Left renal cortex interstitium (tissue), 4 donors: ENCODE results near the gene LYST. TPM values are rescaled to one million over a fixed set of nuclear protein-coding genes. Genes with fewer than 3 reads are reported as not detected.

Experiments used
- DNase-seq, 4 donors: peaks; one replicate each; pipeline ENCODE4 v3.0.0-alpha.2; 2013; ENCODE audit warnings: low read depth in 4 of 4, low spot score in 2 of 4, missing footprints in 1 of 4
- polyA plus RNA-seq, 4 donors: library from polyadenylated mRNA; unstranded; fragments of 120-200 nt; gene quantifications; one replicate each; pipeline ENCODE4 v1.2.1, GENCODE V29; 2013; ENCODE audit not compliant: insufficient read length in 4 of 4

Gene LYST
- polyA plus RNA-seq, 4 donors, result 9.9 to 12.7 (median 11.7) TPM

DNA sequence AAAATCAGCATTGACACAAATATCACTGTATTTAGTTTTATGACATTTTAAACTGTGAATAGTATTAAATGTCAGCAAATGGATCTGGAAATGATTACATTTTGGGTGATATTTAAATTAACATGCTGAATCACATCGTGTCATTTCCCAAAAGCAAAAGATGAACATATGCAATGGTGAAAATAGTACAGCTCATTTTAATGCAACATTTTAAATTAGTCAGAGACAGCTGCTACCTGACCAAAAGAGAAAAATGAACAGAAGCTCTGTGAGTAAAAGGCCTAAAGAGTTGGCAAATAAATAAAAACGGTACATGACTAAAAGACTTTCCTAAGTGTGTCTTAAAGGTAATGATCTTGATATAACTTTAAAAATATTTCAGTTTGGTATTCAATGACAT lies 131.1 kb downstream of the LYST start:
- no peak for DNase-seq

DNA sequence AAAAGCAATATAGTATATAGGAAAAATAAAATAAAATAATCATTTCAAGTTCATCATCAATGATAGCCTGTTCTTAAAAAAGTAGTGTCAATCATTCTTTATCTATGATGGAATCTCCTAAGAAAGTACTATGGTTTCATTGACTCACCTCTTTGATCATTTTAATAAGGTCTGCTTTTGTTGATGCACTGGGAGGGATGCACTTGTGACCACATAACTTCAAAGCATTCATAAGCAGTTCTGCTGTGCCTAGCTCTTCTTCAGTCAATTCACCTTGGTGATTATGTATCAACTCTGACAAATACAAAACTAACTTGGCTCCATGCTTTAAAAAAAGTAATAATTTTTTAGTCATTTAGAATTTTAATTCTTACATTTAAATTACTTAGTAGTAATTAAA lies 132.4 kb downstream of the LYST start:
- no peak for DNase-seq

DNA sequence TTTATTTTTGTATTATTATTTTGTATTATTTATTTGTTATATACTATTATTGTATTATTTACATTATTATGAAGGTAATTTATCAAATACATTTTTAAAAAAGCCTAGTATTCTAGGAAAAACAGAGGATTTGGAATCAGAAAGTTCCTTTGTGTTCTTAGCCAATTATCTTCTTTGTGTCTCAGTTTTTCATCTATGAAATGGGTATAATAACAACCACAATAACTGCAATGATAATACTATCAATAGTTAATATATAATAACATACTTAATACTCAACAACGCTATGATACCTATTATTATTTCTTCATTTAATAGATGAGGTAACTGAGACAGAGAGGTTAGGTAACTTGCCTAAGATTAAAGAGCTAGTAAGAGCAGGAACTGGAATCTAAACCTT lies 136.7 kb downstream of the LYST start:
- no peak for DNase-seq

DNA sequence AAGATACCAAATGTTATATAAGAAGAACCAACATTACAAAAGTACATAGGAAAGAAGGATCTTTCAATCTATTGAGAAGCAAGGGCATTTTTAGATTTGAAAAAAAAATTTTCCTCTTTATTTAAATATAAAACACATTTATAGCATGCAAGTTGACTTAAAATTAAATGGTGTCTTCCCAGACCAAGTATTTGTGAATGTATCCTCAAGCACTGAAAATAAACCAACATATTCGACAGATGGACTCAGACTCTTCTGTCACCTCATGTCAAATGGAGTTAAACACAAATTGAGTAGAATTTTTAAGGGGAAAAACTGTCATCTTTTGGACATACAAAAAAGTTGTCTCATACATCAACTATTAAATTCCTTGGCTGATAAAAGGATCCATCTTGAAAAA lies 140.1 kb downstream of the LYST start:
- no peak for DNase-seq

DNA sequence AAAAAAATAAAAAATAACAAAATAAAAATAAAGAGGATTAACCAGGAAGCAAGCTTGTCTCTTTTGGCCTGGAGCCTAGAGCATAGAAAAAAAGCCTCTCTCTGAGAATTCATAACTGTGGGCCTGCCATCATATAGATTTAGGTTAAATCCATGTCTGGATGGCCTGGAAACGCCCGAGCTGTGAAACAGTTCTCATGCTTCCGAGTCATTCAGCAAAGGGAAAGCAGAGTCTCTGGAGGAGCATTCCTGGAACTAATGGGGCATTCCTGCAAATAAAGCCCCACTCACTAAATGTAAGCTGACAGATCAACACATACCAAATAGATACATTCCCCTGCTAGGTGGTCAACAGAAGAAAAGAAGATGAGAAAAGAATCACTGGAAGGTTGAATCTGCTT lies 141.3 kb downstream of the LYST start:
- peak in 2 of 4 donors; percentile 13 to 31 for DNase-seq

DNA sequence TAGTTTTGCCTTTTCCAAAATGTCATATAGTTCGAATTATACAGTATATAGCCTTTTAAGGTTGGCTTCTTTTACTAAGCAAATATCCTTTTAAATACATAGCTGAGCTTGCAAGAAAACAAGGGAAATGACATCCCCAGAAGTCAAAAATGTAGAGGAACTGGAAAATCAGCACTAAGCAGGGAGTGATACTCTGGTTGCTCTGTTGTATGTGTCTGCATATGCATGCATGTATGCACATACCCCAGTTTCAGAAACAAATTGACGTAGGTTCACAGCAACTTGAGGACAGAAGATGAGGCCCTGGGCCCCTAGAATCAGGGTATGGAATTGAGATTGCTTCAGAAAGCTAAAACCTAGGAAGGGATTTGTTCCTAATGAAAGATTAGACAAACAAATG lies 142.0 kb downstream of the LYST start:
- DNase-seq, result no peak

DNA sequence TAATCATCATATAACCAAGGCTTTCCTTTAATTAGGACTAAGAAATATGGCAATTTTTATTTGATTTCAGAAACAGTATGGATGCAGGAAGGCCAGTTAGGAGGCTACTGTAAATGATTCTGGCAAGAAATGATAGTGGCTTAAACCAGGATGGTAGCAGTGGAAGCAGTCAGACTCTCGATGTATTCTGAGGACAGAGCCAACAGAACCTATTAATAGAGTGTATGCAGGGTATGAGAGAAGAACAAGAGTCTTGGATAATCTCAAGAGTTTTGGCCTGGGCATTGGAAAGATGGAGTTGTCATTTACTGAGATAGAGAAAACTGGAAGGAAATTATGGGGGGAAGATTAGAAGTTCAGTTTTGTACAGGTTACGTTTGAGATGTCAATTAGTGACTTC lies 143.8 kb downstream of the LYST start:
- DNase-seq, result no peak

DNA sequence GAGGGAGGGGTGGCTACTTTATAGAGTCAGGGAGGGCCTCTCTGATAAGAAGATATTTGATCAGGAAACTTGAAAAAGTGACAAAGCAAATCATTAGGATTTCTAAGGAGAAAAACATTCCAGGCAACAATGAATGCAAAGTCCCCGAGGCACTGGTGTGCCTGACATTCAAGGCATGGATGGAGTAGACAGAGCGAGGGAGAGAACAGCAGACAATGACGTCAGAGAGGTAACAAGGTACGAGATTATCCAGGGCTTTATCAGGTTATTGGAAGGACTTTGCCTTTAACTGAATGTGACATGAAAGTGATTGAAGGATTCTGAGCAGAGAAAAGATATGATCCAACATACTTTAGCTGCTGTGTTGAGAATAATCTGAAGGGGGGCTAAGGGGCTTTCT lies 144.7 kb downstream of the LYST start:
- DNase-seq, result no peak

DNA sequence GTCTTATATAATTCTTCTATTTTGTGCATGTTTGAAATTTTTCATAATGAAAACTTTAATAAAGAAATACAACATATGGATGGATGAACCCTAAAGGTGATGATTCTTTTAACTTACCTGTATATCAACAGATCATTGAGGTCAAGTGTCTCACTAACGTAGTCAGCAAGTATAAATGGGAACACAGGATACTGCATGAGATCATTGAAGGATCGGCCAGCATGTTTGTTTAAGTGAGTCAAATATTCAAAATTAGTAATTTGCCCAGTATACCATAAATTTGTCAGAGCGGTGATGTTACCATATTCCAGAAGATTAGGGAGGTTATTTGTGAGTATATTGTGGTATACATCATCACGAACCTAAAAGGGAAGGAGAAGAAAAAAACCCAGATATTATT lies 146.2 kb downstream of the LYST start:
- DNase-seq, result no peak

DNA sequence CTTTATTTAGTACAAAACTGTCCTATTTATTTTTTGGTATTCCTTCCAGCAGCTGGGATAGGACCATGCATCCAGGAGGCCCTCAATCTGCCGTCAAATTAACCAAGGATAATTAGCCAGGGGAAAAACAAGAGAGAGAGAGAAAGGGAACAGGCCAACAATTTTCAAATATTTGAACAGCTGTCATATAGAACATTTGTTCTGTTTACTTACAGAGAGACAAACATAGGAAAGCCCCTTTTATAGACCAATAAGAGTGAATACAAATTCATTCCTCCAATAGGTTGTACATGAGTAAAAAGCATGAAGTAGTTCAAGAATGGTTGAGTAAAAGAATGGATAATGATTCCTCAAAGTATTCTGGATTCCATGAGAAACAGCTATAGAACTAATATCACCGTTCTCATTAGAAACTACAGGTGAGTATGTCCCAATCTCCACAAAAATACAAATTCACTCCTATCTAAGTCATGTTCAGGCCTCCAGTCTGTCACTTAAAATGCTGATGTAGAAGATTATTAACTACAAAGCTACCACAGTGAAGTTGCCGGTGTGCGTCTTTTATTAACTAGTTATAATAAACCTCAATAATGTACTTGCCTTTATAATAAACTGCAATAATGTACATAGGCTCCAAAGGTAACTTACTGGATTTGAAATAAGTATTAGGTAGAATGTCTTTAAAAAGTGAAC lies 152.4 kb downstream of the LYST start:
- no peak for DNase-seq

DNA sequence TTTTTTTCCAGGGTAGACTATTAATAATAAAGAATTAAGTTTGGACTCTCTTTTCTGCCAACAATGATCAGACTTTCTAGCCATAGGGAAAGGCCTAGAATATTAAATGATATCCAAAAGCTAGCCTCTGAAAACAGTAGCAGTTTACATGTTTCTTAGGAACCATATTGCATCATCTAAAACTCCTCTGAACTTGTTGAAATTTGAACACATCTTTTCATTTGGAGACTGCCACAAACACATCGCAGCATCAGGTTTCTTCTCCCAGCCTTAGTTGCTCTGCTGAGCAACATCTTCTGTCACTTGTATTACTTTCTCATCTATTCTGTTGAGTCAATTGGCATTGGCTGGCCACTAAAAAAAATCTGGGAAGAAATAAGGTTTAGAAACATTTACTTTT lies 153.9 kb downstream of the LYST start:
- DNase-seq, result no peak

DNA sequence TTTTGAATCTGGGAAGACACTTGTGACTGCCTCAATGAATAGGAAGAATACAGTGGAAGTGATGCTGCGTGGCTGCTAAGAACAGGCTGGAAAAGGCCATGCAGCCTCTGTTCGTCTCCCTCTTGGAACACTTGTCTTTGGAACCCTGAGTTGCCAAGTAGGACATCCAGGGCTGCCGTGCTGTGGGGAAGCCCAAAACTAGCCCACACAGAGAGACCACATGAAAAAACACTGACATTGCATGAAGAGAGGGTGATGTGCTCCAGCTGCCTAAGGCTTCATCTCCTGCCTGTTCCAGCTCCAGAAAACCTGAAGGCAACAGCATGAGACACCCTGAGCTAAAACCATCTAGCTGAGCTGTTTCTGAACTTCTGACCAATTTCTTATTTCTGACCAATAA lies 156.0 kb downstream of the LYST start:
- DNase-seq, result no peak

DNA sequence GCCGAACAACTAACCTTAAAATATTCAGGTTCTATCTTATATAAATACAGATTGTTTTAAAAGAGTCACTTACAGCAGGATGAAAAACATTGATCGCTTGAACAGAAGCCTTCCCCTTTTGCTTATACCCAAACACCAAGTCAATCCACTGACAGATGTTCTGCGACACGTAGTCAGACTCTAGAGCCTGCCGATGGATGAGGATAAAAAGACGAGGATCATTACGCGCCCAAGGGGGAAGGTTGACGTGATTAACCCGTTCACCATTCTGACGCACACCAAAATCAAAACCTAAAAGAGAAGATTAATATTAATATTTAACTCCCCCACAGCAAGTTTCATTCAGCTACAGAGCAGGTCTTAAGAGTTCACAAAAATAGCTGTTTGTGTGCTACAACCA lies 157.7 kb downstream of the LYST start:
- no peak for DNase-seq

DNA sequence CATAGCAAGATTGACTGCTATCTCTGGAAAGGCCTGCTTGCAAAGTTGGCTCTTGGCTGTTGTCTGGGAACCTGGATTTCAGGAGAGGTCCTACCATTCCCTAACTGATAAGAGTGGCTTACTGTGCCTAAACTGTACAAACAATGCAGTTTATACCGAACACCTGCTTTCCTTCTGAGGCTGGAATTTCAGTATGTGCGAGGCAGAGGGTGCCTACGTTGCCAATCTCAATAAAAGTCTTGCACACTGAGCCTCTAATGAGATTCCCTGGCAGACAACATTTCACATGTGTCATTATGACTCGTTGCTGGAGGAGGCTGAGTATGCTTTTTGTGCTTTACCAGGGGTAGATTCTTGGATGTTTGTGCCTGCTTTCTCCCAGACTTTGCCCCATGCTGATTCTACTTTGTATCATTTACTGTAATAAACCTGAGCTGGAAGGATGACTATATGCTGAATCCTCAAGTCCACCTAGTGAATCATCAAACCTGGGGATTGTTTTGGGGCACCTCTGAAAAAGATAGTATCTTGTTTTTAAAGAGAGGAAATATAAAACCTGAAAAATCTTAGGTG lies 158.2 kb downstream of the LYST start:
- DNase-seq, result no peak

DNA sequence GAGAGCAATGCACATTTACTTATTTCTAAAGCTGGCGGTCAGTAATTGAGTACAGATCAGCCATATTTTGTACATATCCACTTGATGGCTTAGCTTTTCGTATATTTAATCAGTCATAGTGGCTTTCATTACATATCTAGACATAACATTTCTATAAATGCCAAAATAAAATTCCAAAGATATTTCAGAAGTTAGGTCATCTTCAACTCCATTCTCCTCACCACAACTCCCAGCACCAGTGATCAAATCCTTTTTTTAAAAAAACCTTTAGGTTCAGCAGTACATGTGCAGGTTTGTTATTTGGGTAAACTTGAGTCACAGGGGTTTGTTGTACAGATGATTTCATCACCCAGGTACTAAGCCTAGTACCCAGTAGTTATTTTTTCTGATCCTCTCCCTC lies 163.2 kb downstream of the LYST start:
- DNase-seq, result no peak

DNA sequence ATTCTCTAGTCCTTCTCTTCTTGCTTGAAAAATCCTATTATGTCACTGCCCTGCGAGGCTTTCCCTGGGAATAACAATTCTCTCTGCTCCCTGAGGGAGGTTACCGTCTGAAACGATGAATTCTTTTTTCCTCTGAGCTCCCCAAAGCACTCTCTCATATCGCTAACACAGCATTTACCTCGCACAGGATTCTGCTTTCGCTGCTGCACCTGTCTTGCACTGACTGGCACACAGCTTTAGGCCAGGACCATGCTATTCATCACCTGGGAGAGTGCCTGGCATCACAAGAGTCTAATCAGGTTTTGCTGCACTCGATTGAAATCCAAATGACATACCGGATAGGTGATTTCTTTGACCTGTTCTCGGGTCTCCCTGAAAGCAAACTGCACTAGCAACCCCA lies 164.3 kb downstream of the LYST start:
- no peak for DNase-seq

DNA sequence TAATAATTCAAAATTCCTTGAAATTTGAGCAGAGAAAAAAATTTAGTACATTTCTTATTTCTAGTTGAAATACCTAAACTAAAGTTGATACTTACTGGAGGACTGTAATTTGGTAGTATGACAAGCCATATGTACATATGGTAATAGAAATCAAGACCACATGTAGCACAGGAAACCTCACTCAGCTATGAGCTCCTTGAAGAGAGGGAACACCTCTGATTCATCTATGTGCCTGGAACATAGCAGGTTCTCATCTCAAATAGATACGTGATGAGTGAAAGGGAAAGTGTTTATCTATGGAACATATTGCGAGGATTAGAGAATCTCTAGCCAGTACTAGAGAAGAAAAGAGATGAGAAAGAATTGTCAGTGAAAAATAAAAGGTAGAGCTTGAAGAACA lies 169.2 kb downstream of the LYST start:
- no peak for DNase-seq

DNA sequence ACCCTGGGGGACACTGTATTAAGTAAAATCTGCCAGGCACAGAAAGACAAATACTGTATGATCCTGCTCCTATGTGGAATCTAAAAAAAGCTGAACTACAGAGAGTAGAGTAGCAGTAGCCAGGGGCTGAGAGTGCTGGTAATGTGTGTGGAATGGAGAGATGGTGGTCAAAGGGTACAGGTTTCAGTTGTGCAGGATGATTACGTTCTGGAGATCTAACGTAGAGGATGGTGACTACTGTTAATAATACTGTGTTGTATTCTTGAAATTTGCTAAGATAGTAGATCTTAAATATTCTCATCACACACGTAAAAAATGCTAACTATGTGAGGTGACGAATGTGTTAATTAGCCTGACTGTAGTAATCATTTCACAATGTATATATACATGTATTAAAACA lies 177.3 kb downstream of the LYST start:
- DNase-seq, result no peak

DNA sequence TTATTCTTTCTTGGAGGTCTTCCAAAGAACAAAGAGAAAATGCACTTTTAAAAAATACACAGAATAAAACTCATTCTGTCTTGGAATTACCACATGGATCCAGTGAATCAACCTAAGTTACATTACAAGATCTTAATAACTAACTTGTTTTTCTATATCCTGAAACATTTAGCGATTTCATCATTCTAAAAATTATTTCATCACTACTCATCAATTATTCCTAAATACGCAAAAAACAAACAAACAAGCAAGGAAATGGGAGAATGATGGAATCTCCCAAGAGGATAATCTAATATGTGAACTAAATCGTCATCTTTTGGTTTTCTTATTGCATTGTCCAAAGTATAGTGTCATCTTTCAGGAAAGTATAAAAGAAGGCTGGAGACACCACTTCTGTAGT lies 178.6 kb downstream of the LYST start:
- no peak for DNase-seq

DNA sequence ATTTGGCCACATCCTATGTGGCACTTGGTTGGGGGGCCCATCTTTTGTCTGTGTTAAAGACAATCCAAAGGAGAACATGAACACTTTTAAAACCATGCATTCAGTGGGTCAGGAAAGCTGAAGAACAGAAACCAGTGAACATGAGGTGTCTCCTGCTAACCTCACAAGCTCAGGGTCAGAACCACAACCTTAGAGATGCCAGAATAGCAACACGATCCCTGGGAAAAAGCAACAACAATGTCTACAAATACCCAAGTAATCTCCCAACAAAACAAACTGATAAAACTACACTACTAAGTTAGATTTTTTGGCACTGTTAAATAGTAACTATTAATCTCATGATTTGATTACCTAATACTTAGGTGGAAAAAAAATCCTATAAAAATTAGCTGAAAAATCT lies 183.1 kb downstream of the LYST start:
- DNase-seq, result no peak

DNA sequence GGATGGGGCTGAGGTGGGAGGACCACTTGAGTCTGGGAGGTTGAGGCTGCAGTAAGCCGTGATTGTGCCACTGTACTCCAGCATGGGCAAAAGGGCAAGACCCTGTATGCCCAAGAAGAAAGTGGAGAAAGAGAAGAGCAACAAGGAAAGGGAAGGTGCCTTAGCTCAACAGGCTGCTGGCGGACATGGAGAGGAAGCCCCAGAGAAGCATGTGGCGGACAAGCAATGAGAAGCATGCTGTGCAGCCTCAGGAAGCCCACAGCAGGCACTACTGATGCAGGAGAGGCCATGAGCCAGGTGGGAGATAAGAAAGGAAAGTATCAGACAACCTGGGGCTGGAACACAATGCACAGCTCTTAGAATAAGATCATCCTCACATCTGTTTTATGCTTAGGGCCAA lies 184.5 kb downstream of the LYST start:
- DNase-seq, result no peak

DNA sequence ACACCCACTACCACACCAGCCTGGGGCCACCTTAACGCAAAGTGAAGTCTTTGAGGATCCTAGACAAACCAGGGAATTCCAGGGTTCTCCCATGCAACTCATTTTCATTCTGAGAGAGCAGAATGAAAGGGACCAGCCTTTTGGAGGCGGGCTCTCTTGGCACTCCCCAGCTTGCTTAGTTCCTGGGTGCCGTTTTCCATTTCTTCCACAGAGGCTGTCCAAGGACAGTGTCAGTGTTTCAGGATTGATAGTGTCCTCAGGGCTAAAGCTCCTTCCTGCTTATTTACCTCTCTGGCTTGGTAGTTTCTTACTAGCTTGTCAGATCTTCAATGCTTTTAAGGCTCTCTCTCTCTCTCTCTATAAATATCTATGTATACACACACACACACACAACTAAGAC lies 187.1 kb downstream of the LYST start:
- no peak for DNase-seq

DNA sequence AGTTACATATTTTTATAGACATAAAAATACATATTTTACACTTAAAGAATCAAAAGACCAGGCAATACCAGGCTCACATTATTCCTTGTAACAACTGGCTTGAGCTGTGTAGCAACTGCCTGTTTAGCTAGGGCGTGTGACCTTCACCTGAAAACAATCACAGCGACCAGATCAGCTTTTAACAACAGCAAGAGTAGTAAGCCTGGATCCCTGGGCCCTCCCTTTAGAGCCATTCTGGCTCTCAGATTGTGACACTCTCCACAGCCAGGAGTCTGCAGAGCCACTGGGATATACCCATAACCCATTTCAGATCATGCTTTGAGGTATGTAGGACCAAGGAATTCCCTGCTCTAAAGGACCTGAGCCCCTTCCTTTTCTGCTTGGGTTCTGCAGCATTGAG lies 187.7 kb downstream of the LYST start:
- DNase-seq, result no peak
